IMR-90 (cell line): ENCODE measurements around the gene DDR1. TPM values are rescaled to one million over a fixed set of nuclear protein-coding genes. Genes with fewer than 3 reads are reported as not detected.

Experiments used
- ATAC-seq: fragments of 200-7000 bp; cut with Tn5 transposase; 2 replicates; pipeline ENCODE4 v1.9.1; 2020; ENCODE audit warnings: low read depth, mild to moderate bottlenecking, moderate library complexity
- BruUV-seq: library from RNA; stranded (reverse); fragments of 400-500 nt; replicated peaks from 2 replicates; lab custom pipeline; 2021; lab: Mats Ljungman, UMichigan
- CTCF ChIA-PET: fragments of 300-600 bp; formaldehyde crosslinking; extraction: SDS; loops from one replicate; lab custom pipeline; 2021; ENCODE audit warnings: antibody characterized with exemption; lab: Yijun Ruan, JAX
- POLR2A ChIA-PET: fragments of 300-600 bp; sonication (Branson Sonifier 250); formaldehyde crosslinking; loops from one replicate; lab custom pipeline; 2022; ENCODE audit warnings: antibody characterized with exemption; ENCODE audit not compliant: unreplicated experiment; lab: Charles Lee
- DNase-seq: peaks from one replicate; pipeline ENCODE4 v3.0.0; 2013
- H2AFZ ChIP-seq: replicated peaks from 2 replicates; pipeline ENCODE3; 2013; ENCODE audit warnings: low read length, mild to moderate bottlenecking; ENCODE audit not compliant: poor library complexity
- H2AK5ac ChIP-seq: 2 replicates; pipeline ENCODE4 v1.6.1; 2013; ENCODE audit warnings: low read depth, low read length, inconsistent platforms
- H2AK9ac ChIP-seq: replicated peaks from 2 replicates; pipeline ENCODE3; 2013; ENCODE audit warnings: mild to moderate bottlenecking, low read depth, low read length, moderate library complexity; ENCODE audit not compliant: poor library complexity
- H2BK120ac ChIP-seq: 2 replicates; pipeline ENCODE4 v1.6.1; 2013; ENCODE audit warnings: low read depth, low read length, inconsistent platforms
- H2BK15ac ChIP-seq: 3 replicates; pipeline ENCODE4 v1.6.1; 2013; ENCODE audit warnings: low read depth, low read length, inconsistent platforms
- H2BK20ac ChIP-seq: 2 replicates; pipeline ENCODE4 v1.6.1; 2013; ENCODE audit warnings: low read depth, mild to moderate bottlenecking, inconsistent platforms, low read length, moderate library complexity
- H2BK5ac ChIP-seq: 2 replicates; pipeline ENCODE4 v1.6.1; 2013; ENCODE audit warnings: mild to moderate bottlenecking, low read depth, low read length, inconsistent platforms; ENCODE audit not compliant: poor library complexity, severe bottlenecking
- H3K14ac ChIP-seq: replicated peaks from 2 replicates; pipeline ENCODE4 v1.6.1; 2013; ENCODE audit warnings: low read depth, low read length, inconsistent platforms
- H3K18ac ChIP-seq: 2 replicates; pipeline ENCODE4 v1.6.1; 2013; ENCODE audit warnings: low read depth, low read length, control low read depth
- H3K23ac ChIP-seq: 2 replicates; pipeline ENCODE4 v1.6.1; 2013; ENCODE audit warnings: low read depth, low read length, inconsistent platforms
- H3K27ac ChIP-seq: 2 replicates; pipeline ENCODE4 v1.5.1; 2013; ENCODE audit warnings: mild to moderate bottlenecking, control low read depth, low read length; ENCODE audit not compliant: insufficient read depth
- H3K27me3 ChIP-seq: 2 replicates; pipeline ENCODE4 v1.6.1; 2013; ENCODE audit warnings: low read length; ENCODE audit not compliant: control insufficient read depth, insufficient read depth
- H3K36me3 ChIP-seq: 2 replicates; pipeline ENCODE4 v1.6.1; 2013; ENCODE audit warnings: low read length, mixed read lengths; ENCODE audit not compliant: control insufficient read depth, insufficient read depth
- H3K4ac ChIP-seq: 2 replicates; pipeline ENCODE4 v1.6.1; 2013; ENCODE audit warnings: low read depth, low read length, inconsistent platforms
- H3K4me1 ChIP-seq: 2 replicates; pipeline ENCODE4 v1.6.1; 2013; ENCODE audit warnings: low read length, mixed read lengths; ENCODE audit not compliant: control insufficient read depth, insufficient read depth
- H3K4me2 ChIP-seq: 2 replicates; pipeline ENCODE4 v1.6.1; 2013; ENCODE audit warnings: low read depth, mild to moderate bottlenecking, control low read depth, low read length, moderate library complexity
- H3K4me3 ChIP-seq: 2 replicates; pipeline ENCODE4 v1.5.1; 2013; ENCODE audit warnings: low read depth, mild to moderate bottlenecking, control low read depth, low read length, moderate library complexity; ENCODE audit not compliant: insufficient read depth
- H3K56ac ChIP-seq: 2 replicates; pipeline ENCODE4 v1.6.1; 2013; ENCODE audit warnings: low read length, inconsistent platforms; ENCODE audit not compliant: insufficient read depth; ENCODE audit errors: extremely low read depth
- H3K79me1 ChIP-seq, 2 experiments: 2 replicates each; pipeline ENCODE4 v1.6.1; 2013; ENCODE audit warnings: low read length in 2 of 2, inconsistent platforms in 1 of 2, low read depth in 1 of 2
- H3K9ac ChIP-seq: 2 replicates; pipeline ENCODE4 v1.6.1; 2013; ENCODE audit warnings: low read depth, low read length, control low read depth
- H3K9me1 ChIP-seq: 2 replicates; pipeline ENCODE4 v1.6.1; 2013; ENCODE audit warnings: low read length, inconsistent platforms; ENCODE audit not compliant: insufficient read depth
- H3K9me3 ChIP-seq: 2 replicates; pipeline ENCODE4 v1.6.1; 2013; ENCODE audit warnings: low read length; ENCODE audit not compliant: control insufficient read depth, insufficient read depth
- H4K20me1 ChIP-seq: 2 replicates; pipeline ENCODE4 v1.6.1; 2013; ENCODE audit warnings: low read length, inconsistent platforms; ENCODE audit not compliant: insufficient read depth
- H4K5ac ChIP-seq: 2 replicates; pipeline ENCODE4 v1.6.1; 2013; ENCODE audit warnings: mild to moderate bottlenecking, low read depth, low read length, control low read depth
- H4K8ac ChIP-seq, 2 experiments: 2 replicates each; pipeline ENCODE4 v1.6.1; 2013; ENCODE audit warnings: low read depth in 2 of 2, low read length in 2 of 2, control low read depth in 1 of 2, inconsistent platforms in 1 of 2
- H4K91ac ChIP-seq: 2 replicates; pipeline ENCODE4 v1.6.1; 2013; ENCODE audit warnings: low read depth, low read length, inconsistent platforms; ENCODE audit not compliant: insufficient read depth
- CHD1 ChIP-seq: IDR thresholded peaks from 2 replicates; pipeline ENCODE4 v1.6.1; 2012; ENCODE audit warnings: low read depth, low read length, improper control_type of control experiment
- ELK1 ChIP-seq: fragments of 150-350 bp; IDR thresholded peaks from 2 replicates; pipeline ENCODE4 v1.6.1; 2016; ENCODE audit warnings: low read depth, mild to moderate bottlenecking, low read length, moderate library complexity, borderline replicate concordance
- FOS ChIP-seq: fragments of 150-350 bp; IDR thresholded peaks from 2 replicates; pipeline ENCODE4 v1.6.1; 2016; ENCODE audit warnings: low read depth, low read length
- MAZ ChIP-seq: IDR thresholded peaks from 2 replicates; pipeline ENCODE4 v1.6.1; 2012; ENCODE audit warnings: low read depth, mild to moderate bottlenecking, low read length, improper control_type of control experiment, moderate library complexity, borderline replicate concordance
- RAD21 ChIP-seq: IDR thresholded peaks from 2 replicates; pipeline ENCODE4 v1.6.1; 2012; ENCODE audit warnings: low read length, improper control_type of control experiment
- SMC3 ChIP-seq: fragments of 150-350 bp; IDR thresholded peaks from 2 replicates; pipeline ENCODE4 v1.6.1; 2016; ENCODE audit warnings: low read depth, mild to moderate bottlenecking, antibody characterized with exemption, low read length, moderate library complexity
- WGBS, 2 experiments: methylation state at CpG; one replicate each; pipeline versions ENCODE4 v1.1.5 to v1.1.7; 2013; ENCODE audit warnings: missing lambda C conversion rate in 2 of 2; ENCODE audit not compliant: insufficient read length in 1 of 2; ENCODE audit errors: extremely low coverage in 2 of 2; 5-methylcytosine and 5-hydroxymethylcytosine counted together
- dilution Hi-C: fragments of 300-500 bp; cut with HindIII; formaldehyde crosslinking; loops from one replicate; pipeline ENCODE4 v1.14.3; 2018; ENCODE audit warnings: low sequenced_read_pairs; ENCODE audit not compliant: unreplicated experiment
- in situ Hi-C: fragments of 300-500 bp; cut with MboI; formaldehyde crosslinking; loops from 3 replicates; pipeline ENCODE4 v1.14.3; 2019; ENCODE audit warnings: low sequenced_read_pairs, inconsistent platforms, mixed read lengths
- intact Hi-C: fragments of 100-400 bp; cut with micrococcal nuclease; formaldehyde crosslinking; loops from 2 replicates; pipeline ENCODE4 v1.10.0; 2022
- polyA plus RNA-seq, 3 experiments: library from polyadenylated mRNA; depleted of rRNA; stranded (reverse); fragments of >200 nt; gene quantifications; 2 replicates each; pipeline ENCODE4 v1.2.3, GENCODE V29; 2012; ENCODE audit warnings: low replicate concordance in 1 of 3
- total RNA-seq: library from RNA; depleted of rRNA; stranded (reverse); fragments of >200 nt; gene quantifications from 2 replicates; pipeline ENCODE4 v1.2.3, GENCODE V29; 2012

DDR1 gene
- total and polyA plus RNA-seq, 2 of the 4 experiments (the other 2 are of a cell fraction), result 5.6 to 19.6 TPM

- H3K27ac ChIP-seq, result peak overlapping the region; percentile 16; the same call in 1 of the 2 replicates
- in situ Hi-C loops (no loop called here), dilution Hi-C loops (no loop called here), intact Hi-C loops (loop anchor here (2.0 kb wide), 1 partner anchor 33 kb away; no protein-coding TSS in a partner anchor)
- no peak overlapping the region for H3K4me3 ChIP-seq
- DNase-seq (peak; percentile 53), ATAC-seq (peak; percentile 98)
- H3K36me3 ChIP-seq, result no peaks in the 10 kb centered on the region
- H3K14ac ChIP-seq, result no peak overlapping the region
- H4K5ac ChIP-seq, result no peak overlapping the region
- H2BK15ac ChIP-seq, result peak overlapping the region; percentile 9; the same call in 1 of the 3 replicates
- H3K4me1 ChIP-seq, result peaks cover 14% of the 10 kb centered on the region
- peak overlapping the region; percentile 5 for H4K91ac ChIP-seq
- WGBS, 2 experiments, result no CpG with 5 or more reads among the region's 3 CpGs
- peak overlapping the region; percentile 5; the same call in 1 of the 2 replicates for H3K18ac ChIP-seq
- no peak overlapping the region for H3K56ac ChIP-seq
- H2BK120ac ChIP-seq, result peak overlapping the region; percentile 80
- H3K4ac ChIP-seq, result peak overlapping the region; percentile 38
- H2AFZ ChIP-seq, result peak overlapping the region; percentile 21
- peaks cover 4% of the 10 kb centered on the region; the same call in 1 of the 2 replicates for H3K9me1 ChIP-seq
- H2AK9ac ChIP-seq, result no peak overlapping the region
- no peaks in the 10 kb centered on the region for H3K27me3 ChIP-seq
- no TSS peak for BruUV-seq
- H2AK5ac ChIP-seq, result peak overlapping the region; percentile 14
- TF ChIP-seq RAD21 (peak; percentile 35), MAZ (no peak), ELK1 (no peak), SMC3 (no peak), FOS (no peak), CHD1 (no peak)
- peak overlapping the region; percentile 72 for H2BK20ac ChIP-seq
- no peak overlapping the region for H3K23ac ChIP-seq
- no peaks in the 10 kb centered on the region for H3K79me1 ChIP-seq
- no peaks in the 10 kb centered on the region for H4K20me1 ChIP-seq
- no peak overlapping the region for H2BK5ac ChIP-seq
- H3K9ac ChIP-seq, result 0 out of 2 replicates have a peak overlapping the region, but pooled peaks have one; percentile 24
- peak overlapping the region in 1 of 2 experiments; percentile 23; a peak in 2 of 4 replicates for H4K8ac ChIP-seq
- H3K9me3 ChIP-seq, result no peaks in the 10 kb centered on the region
- POLR2A ChIA-PET, result no interaction called here
- peak overlapping the region; percentile 47 for H3K4me2 ChIP-seq
- CTCF ChIA-PET, result interaction anchor here (0.5 to 1.4 kb wide), 5 partner anchors 14 to 236 kb away, joined by 3 to 6 read pairs (median 4); no protein-coding TSS in a partner anchor
Measured at GRCh38 chr6:30844118-30844535, 40.2 kb upstream of the DDR1 start.
